IMR-90 (cell line): Measurements from ENCODE around the gene ARHGEF12. TPM values are rescaled to one million over a fixed set of nuclear protein-coding genes. Genes with fewer than 3 reads are reported as not detected.

ENCODE experiments used
- ATAC-seq: fragments of 200-7000 bp; cut with Tn5 transposase; 2 replicates; pipeline ENCODE4 v1.9.1; 2020; ENCODE audit warnings: low read depth, mild to moderate bottlenecking, moderate library complexity
- BruUV-seq: library from RNA; stranded (reverse); fragments of 400-500 nt; replicated peaks from 2 replicates; lab custom pipeline; 2021; lab: Mats Ljungman, UMichigan
- CTCF ChIA-PET: fragments of 300-600 bp; formaldehyde crosslinking; extraction: SDS; loops from one replicate; lab custom pipeline; 2021; ENCODE audit warnings: antibody characterized with exemption; lab: Yijun Ruan, JAX
- POLR2A ChIA-PET: fragments of 300-600 bp; sonication (Branson Sonifier 250); formaldehyde crosslinking; loops from one replicate; lab custom pipeline; 2022; ENCODE audit warnings: antibody characterized with exemption; ENCODE audit not compliant: unreplicated experiment; lab: Charles Lee
- DNase-seq: peaks from one replicate; pipeline ENCODE4 v3.0.0; 2013
- H2AFZ ChIP-seq: replicated peaks from 2 replicates; pipeline ENCODE3; 2013; ENCODE audit warnings: low read length, mild to moderate bottlenecking; ENCODE audit not compliant: poor library complexity
- H2AK5ac ChIP-seq: 2 replicates; pipeline ENCODE4 v1.6.1; 2013; ENCODE audit warnings: low read depth, low read length, inconsistent platforms
- H2AK9ac ChIP-seq: replicated peaks from 2 replicates; pipeline ENCODE3; 2013; ENCODE audit warnings: mild to moderate bottlenecking, low read depth, low read length, moderate library complexity; ENCODE audit not compliant: poor library complexity
- H2BK120ac ChIP-seq: 2 replicates; pipeline ENCODE4 v1.6.1; 2013; ENCODE audit warnings: low read depth, low read length, inconsistent platforms
- H2BK15ac ChIP-seq: 3 replicates; pipeline ENCODE4 v1.6.1; 2013; ENCODE audit warnings: low read depth, low read length, inconsistent platforms
- H2BK20ac ChIP-seq: 2 replicates; pipeline ENCODE4 v1.6.1; 2013; ENCODE audit warnings: low read depth, mild to moderate bottlenecking, inconsistent platforms, low read length, moderate library complexity
- H2BK5ac ChIP-seq: 2 replicates; pipeline ENCODE4 v1.6.1; 2013; ENCODE audit warnings: mild to moderate bottlenecking, low read depth, low read length, inconsistent platforms; ENCODE audit not compliant: poor library complexity, severe bottlenecking
- H3K14ac ChIP-seq: replicated peaks from 2 replicates; pipeline ENCODE4 v1.6.1; 2013; ENCODE audit warnings: low read depth, low read length, inconsistent platforms
- H3K18ac ChIP-seq: 2 replicates; pipeline ENCODE4 v1.6.1; 2013; ENCODE audit warnings: low read depth, low read length, control low read depth
- H3K23ac ChIP-seq: 2 replicates; pipeline ENCODE4 v1.6.1; 2013; ENCODE audit warnings: low read depth, low read length, inconsistent platforms
- H3K27ac ChIP-seq: 2 replicates; pipeline ENCODE4 v1.5.1; 2013; ENCODE audit warnings: mild to moderate bottlenecking, control low read depth, low read length; ENCODE audit not compliant: insufficient read depth
- H3K27me3 ChIP-seq: 2 replicates; pipeline ENCODE4 v1.6.1; 2013; ENCODE audit warnings: low read length; ENCODE audit not compliant: control insufficient read depth, insufficient read depth
- H3K36me3 ChIP-seq: 2 replicates; pipeline ENCODE4 v1.6.1; 2013; ENCODE audit warnings: low read length, mixed read lengths; ENCODE audit not compliant: control insufficient read depth, insufficient read depth
- H3K4ac ChIP-seq: 2 replicates; pipeline ENCODE4 v1.6.1; 2013; ENCODE audit warnings: low read depth, low read length, inconsistent platforms
- H3K4me1 ChIP-seq: 2 replicates; pipeline ENCODE4 v1.6.1; 2013; ENCODE audit warnings: low read length, mixed read lengths; ENCODE audit not compliant: control insufficient read depth, insufficient read depth
- H3K4me2 ChIP-seq: 2 replicates; pipeline ENCODE4 v1.6.1; 2013; ENCODE audit warnings: low read depth, mild to moderate bottlenecking, control low read depth, low read length, moderate library complexity
- H3K4me3 ChIP-seq: 2 replicates; pipeline ENCODE4 v1.5.1; 2013; ENCODE audit warnings: low read depth, mild to moderate bottlenecking, control low read depth, low read length, moderate library complexity; ENCODE audit not compliant: insufficient read depth
- H3K56ac ChIP-seq: 2 replicates; pipeline ENCODE4 v1.6.1; 2013; ENCODE audit warnings: low read length, inconsistent platforms; ENCODE audit not compliant: insufficient read depth; ENCODE audit errors: extremely low read depth
- H3K79me1 ChIP-seq, 2 experiments: 2 replicates each; pipeline ENCODE4 v1.6.1; 2013; ENCODE audit warnings: low read length in 2 of 2, inconsistent platforms in 1 of 2, low read depth in 1 of 2
- H3K9ac ChIP-seq: 2 replicates; pipeline ENCODE4 v1.6.1; 2013; ENCODE audit warnings: low read depth, low read length, control low read depth
- H3K9me1 ChIP-seq: 2 replicates; pipeline ENCODE4 v1.6.1; 2013; ENCODE audit warnings: low read length, inconsistent platforms; ENCODE audit not compliant: insufficient read depth
- H3K9me3 ChIP-seq: 2 replicates; pipeline ENCODE4 v1.6.1; 2013; ENCODE audit warnings: low read length; ENCODE audit not compliant: control insufficient read depth, insufficient read depth
- H4K20me1 ChIP-seq: 2 replicates; pipeline ENCODE4 v1.6.1; 2013; ENCODE audit warnings: low read length, inconsistent platforms; ENCODE audit not compliant: insufficient read depth
- H4K5ac ChIP-seq: 2 replicates; pipeline ENCODE4 v1.6.1; 2013; ENCODE audit warnings: mild to moderate bottlenecking, low read depth, low read length, control low read depth
- H4K8ac ChIP-seq, 2 experiments: 2 replicates each; pipeline ENCODE4 v1.6.1; 2013; ENCODE audit warnings: low read depth in 2 of 2, low read length in 2 of 2, control low read depth in 1 of 2, inconsistent platforms in 1 of 2
- H4K91ac ChIP-seq: 2 replicates; pipeline ENCODE4 v1.6.1; 2013; ENCODE audit warnings: low read depth, low read length, inconsistent platforms; ENCODE audit not compliant: insufficient read depth
- FOS ChIP-seq: fragments of 150-350 bp; IDR thresholded peaks from 2 replicates; pipeline ENCODE4 v1.6.1; 2016; ENCODE audit warnings: low read depth, low read length
- RFX5 ChIP-seq: IDR thresholded peaks from 2 replicates; pipeline ENCODE4 v1.8.0; 2012; ENCODE audit warnings: low read depth, mild to moderate bottlenecking, low read length, moderate library complexity
- USF2 ChIP-seq: fragments of 150-350 bp; IDR thresholded peaks from 2 replicates; pipeline ENCODE4 v1.6.1; 2017; ENCODE audit warnings: mild to moderate bottlenecking, antibody characterized with exemption, low read length, low read depth
- WGBS, 2 experiments: methylation state at CpG; one replicate each; pipeline versions ENCODE4 v1.1.5 to v1.1.7; 2013; ENCODE audit warnings: missing lambda C conversion rate in 2 of 2; ENCODE audit not compliant: insufficient read length in 1 of 2; ENCODE audit errors: extremely low coverage in 2 of 2; 5-methylcytosine and 5-hydroxymethylcytosine counted together
- dilution Hi-C: fragments of 300-500 bp; cut with HindIII; formaldehyde crosslinking; loops from one replicate; pipeline ENCODE4 v1.14.3; 2018; ENCODE audit warnings: low sequenced_read_pairs; ENCODE audit not compliant: unreplicated experiment
- in situ Hi-C: fragments of 300-500 bp; cut with MboI; formaldehyde crosslinking; loops from 3 replicates; pipeline ENCODE4 v1.14.3; 2019; ENCODE audit warnings: low sequenced_read_pairs, inconsistent platforms, mixed read lengths
- intact Hi-C: fragments of 100-400 bp; cut with micrococcal nuclease; formaldehyde crosslinking; loops from 2 replicates; pipeline ENCODE4 v1.10.0; 2022
- polyA plus RNA-seq, 3 experiments: library from polyadenylated mRNA; depleted of rRNA; stranded (reverse); fragments of >200 nt; gene quantifications; 2 replicates each; pipeline ENCODE4 v1.2.3, GENCODE V29; 2012; ENCODE audit warnings: low replicate concordance in 1 of 3
- total RNA-seq: library from RNA; depleted of rRNA; stranded (reverse); fragments of >200 nt; gene quantifications from 2 replicates; pipeline ENCODE4 v1.2.3, GENCODE V29; 2012

Gene ARHGEF12
- total and polyA plus RNA-seq, 2 of the 4 experiments (the other 2 are of a cell fraction): 25.5 to 115 TPM

- TF ChIP-seq USF2 (no peak), RFX5 (no peak)
Observed at GRCh38 chr11:120528749-120529148, 192.5 kb downstream of the ARHGEF12 start (continued).

- Histone ChIP-seq H4K91ac (no peak overlapping the region), H4K8ac (no peak overlapping the region), H3K27me3 (no peaks in the 10 kb centered on the region; the same call in 1 of the 2 replicates), H3K9me1 (peaks cover 6% of the 10 kb centered on the region; the same call in 1 of the 2 replicates), H3K4me3 (no peak overlapping the region), H3K79me1 (no peaks in the 10 kb centered on the region), H3K4me2 (no peak overlapping the region), H4K20me1 (no peaks in the 10 kb centered on the region), H3K18ac (no peak overlapping the region), H3K9ac (no peak overlapping the region), H3K14ac (no peak overlapping the region), H2BK20ac (no peak overlapping the region), H3K4ac (no peak overlapping the region; the same call in 1 of the 2 replicates), H3K9me3 (no peaks in the 10 kb centered on the region), H3K36me3 (no peaks in the 10 kb centered on the region), H2AFZ (no peak overlapping the region), H3K23ac (no peak overlapping the region), H4K5ac (no peak overlapping the region), H2BK5ac (no peak overlapping the region), H3K4me1 (peaks cover 12% of the 10 kb centered on the region), H2BK15ac (no peak overlapping the region), H3K27ac (no peak overlapping the region), H3K56ac (no peak overlapping the region), H2BK120ac (no peak overlapping the region), H2AK9ac (no peak overlapping the region), H2AK5ac (no peak overlapping the region)
- ChIA-PET POLR2A (no interaction called here), CTCF (no interaction called here)
- ATAC-seq (no peak), DNase-seq (no peak)
- TF ChIP-seq FOS: no peak
- no TSS peak for BruUV-seq
- 75% methylated on average over 3 of the region's 7 CpGs; no CpG with 5 or more reads in 1 of the 2 experiments for WGBS, 2 experiments
- intact Hi-C loops (no loop called here), in situ Hi-C loops (no loop called here), dilution Hi-C loops (no loop called here)
Observed at GRCh38 chr11:120529214-120529613, 193.0 kb downstream of the ARHGEF12 start.
